HepG2 (cell line): ENCODE data around the gene ASCL2. TPM values are rescaled to one million over a fixed set of nuclear protein-coding genes. Genes with fewer than 3 reads are reported as not detected.

Experiments
- ATAC-seq: fragments of 200-7000 bp; cut with Tn5 transposase; 3 replicates; pipeline ENCODE4 v1.9.1; 2020; ENCODE audit warnings: mild to moderate bottlenecking, moderate library complexity
- BruUV-seq: library from RNA; stranded (reverse); fragments of 400-500 nt; replicated peaks from 2 replicates; lab custom pipeline; 2021; lab: Mats Ljungman, UMichigan
- CTCF ChIA-PET: fragments of 300-600 bp; formaldehyde crosslinking; extraction: SDS; loops from one replicate; lab custom pipeline; 2021; ENCODE audit warnings: low total read pairs, inconsistent platforms, low intra/inter-chr PET ratio; lab: Yijun Ruan, JAX
- POLR2A ChIA-PET: fragments of 350-600 bp; sonication (Branson Sonifier 250); formaldehyde crosslinking; loops from one replicate; lab custom pipeline; 2020; ENCODE audit warnings: antibody characterized with exemption, inconsistent platforms; lab: Yijun Ruan, JAX
- DNase-seq: peaks from one replicate; pipeline ENCODE4 v3.0.0-alpha.2; 2015; ENCODE audit warnings: low spot score
- FAIRE-seq: peaks from 3 replicates; lab custom pipeline; 2011; peaks lifted over from hg19 to GRCh38; lab: Jason Lieb, UNC
- H2AFZ ChIP-seq: one replicate; pipeline ENCODE4 v1.6.1; 2011; ENCODE audit warnings: low read length, inconsistent platforms
- H3K27ac ChIP-seq: fragments of 300-600 bp; 3 replicates; pipeline ENCODE4 v1.8.0; 2011; ENCODE audit warnings: mixed run types, mild to moderate bottlenecking, mixed read lengths, low read length, inconsistent platforms; ENCODE audit not compliant: insufficient read depth; ENCODE audit errors: extremely low read length
- H3K27me3 ChIP-seq, 2 experiments: fragments of 200-600 bp in 1 of 2; 2 replicates in 1 of 2; 3 replicates in 1 of 2; pipeline versions ENCODE4 v1.6.0 to v1.8.0; 2011; ENCODE audit warnings: low read length in 2 of 2, mild to moderate bottlenecking in 2 of 2, moderate library complexity in 2 of 2, inconsistent platforms in 1 of 2; ENCODE audit not compliant: insufficient read depth in 2 of 2, control insufficient read depth in 1 of 2
- H3K36me3 ChIP-seq, 2 experiments: fragments of 200-600 bp in 1 of 2; replicated peaks in 1 of 2; 2 replicates in 1 of 2; 3 replicates in 1 of 2; pipeline versions ENCODE4 v1.5.1 to v1.8.0; 2011; ENCODE audit warnings: low read length in 2 of 2, inconsistent platforms in 1 of 2; ENCODE audit not compliant: insufficient read depth in 2 of 2, control insufficient read depth in 1 of 2
- H3K4me1 ChIP-seq: 2 replicates; pipeline ENCODE4 v1.5.1; 2012; ENCODE audit warnings: low read length, inconsistent platforms; ENCODE audit not compliant: insufficient read depth
- H3K4me2 ChIP-seq: 2 replicates; pipeline ENCODE4 v1.6.0; 2011; ENCODE audit warnings: low read depth, low read length, inconsistent platforms
- H3K4me3 ChIP-seq, 3 experiments: fragments of 200-600 bp in 1 of 3; sonication (generic), shearing (Covaris generic) in 1 of 3; replicated peaks in 1 of 3; 2 replicates each; pipeline ENCODE4 v1.5.1; 2011 to 2016; ENCODE audit warnings: low read length in 3 of 3, inconsistent platforms in 2 of 3, low read depth in 2 of 3, mild to moderate bottlenecking in 2 of 3, control low read depth in 1 of 3, mixed read lengths in 1 of 3; ENCODE audit not compliant: insufficient read depth in 1 of 3
- H3K79me2 ChIP-seq: one replicate; pipeline ENCODE4 v1.6.1; 2011; ENCODE audit warnings: low read length, inconsistent platforms; ENCODE audit not compliant: insufficient read depth
- H3K9ac ChIP-seq: 2 replicates; pipeline ENCODE4 v1.6.0; 2011; ENCODE audit warnings: mild to moderate bottlenecking, low read depth, low read length, inconsistent platforms; ENCODE audit not compliant: insufficient read depth
- H3K9me3 ChIP-seq: 2 replicates; pipeline ENCODE4 v1.5.1; 2012; ENCODE audit warnings: mild to moderate bottlenecking, low read length
- H4K20me1 ChIP-seq: 2 replicates; pipeline ENCODE4 v1.6.0; 2011; ENCODE audit warnings: inconsistent platforms, mild to moderate bottlenecking, low read length, moderate library complexity; ENCODE audit not compliant: insufficient read depth
- TP53 ChIP-seq: sonication (generic); formaldehyde crosslinking; conservative IDR thresholded peaks from 2 replicates; pipeline ENCODE4 v1.4.0; 2020; ENCODE audit warnings: missing genetic modification reagents
- ZNF629 ChIP-seq: sonication (generic); formaldehyde crosslinking; conservative IDR thresholded peaks from 2 replicates; pipeline ENCODE4 v1.5.0; 2020; ENCODE audit warnings: missing genetic modification reagents
- ZSCAN21 ChIP-seq: sonication (generic); formaldehyde crosslinking; IDR thresholded peaks from 2 replicates; pipeline ENCODE4 v1.8.0; 2022; ENCODE audit warnings: mild to moderate bottlenecking, missing genetic modification reagents, moderate library complexity, borderline replicate concordance
- whole genome bisulfite sequencing: methylation state at CpG from one replicate; pipeline ENCODE4 v1.1.6; 2017; ENCODE audit warnings: low lambda C conversion rate; 5-methylcytosine and 5-hydroxymethylcytosine counted together
- in situ Hi-C: cut with HindIII; loops from 2 replicates; pipeline ENCODE4 v1.10.0; 2017; ENCODE audit warnings: low pct_unique_long_range_greater_than_20kb; ENCODE audit not compliant: extremely low pct_ligation_motif_present
- intact Hi-C: fragments of 100-400 bp; cut with micrococcal nuclease; formaldehyde crosslinking; loops from one replicate; pipeline ENCODE4 v1.10.0; 2022; ENCODE audit not compliant: unreplicated experiment
- polyA plus RNA-seq, 8 experiments: library from polyadenylated mRNA; depleted of rRNA in 3 of 8; stranded (reverse) in 7 of 8; unstranded in 1 of 8; fragments of >200 nt; fragmentation: Illumina TruSeq in 4 of 8; extraction: Trizol in 4 of 8; gene quantifications; 2 replicates each; pipeline versions ENCODE4 v1.2.1 to v1.2.3, GENCODE V29; 2011 to 2016; ENCODE audit warnings: low read depth in 4 of 8, missing spikeins in 1 of 8, mixed read lengths in 1 of 8; ENCODE audit not compliant: insufficient read depth in 1 of 8
- total RNA-seq, 5 experiments: library from RNA; depleted of rRNA; stranded (reverse); fragments of >200 nt; fragmentation: Illumina TruSeq; extraction: Trizol; gene quantifications; 2 replicates each; pipeline ENCODE4 v1.2.3, GENCODE V29; 2016; ENCODE audit warnings: low read depth in 1 of 5
- TF ChIP-seq, protein P1 (sequence below): sonication (generic); formaldehyde crosslinking; IDR thresholded peaks from 2 replicates; pipeline ENCODE4 v1.4.0; 2020; ENCODE audit warnings: missing genetic modification reagents, low read depth, mild to moderate bottlenecking, borderline replicate concordance

Gene ASCL2
- total and polyA plus RNA-seq, 2 of the 13 experiments (the other 11 are each of a cell fraction or from before 2014, with no cell fraction given), result 0.07 TPM; not detected in 1

DNA sequence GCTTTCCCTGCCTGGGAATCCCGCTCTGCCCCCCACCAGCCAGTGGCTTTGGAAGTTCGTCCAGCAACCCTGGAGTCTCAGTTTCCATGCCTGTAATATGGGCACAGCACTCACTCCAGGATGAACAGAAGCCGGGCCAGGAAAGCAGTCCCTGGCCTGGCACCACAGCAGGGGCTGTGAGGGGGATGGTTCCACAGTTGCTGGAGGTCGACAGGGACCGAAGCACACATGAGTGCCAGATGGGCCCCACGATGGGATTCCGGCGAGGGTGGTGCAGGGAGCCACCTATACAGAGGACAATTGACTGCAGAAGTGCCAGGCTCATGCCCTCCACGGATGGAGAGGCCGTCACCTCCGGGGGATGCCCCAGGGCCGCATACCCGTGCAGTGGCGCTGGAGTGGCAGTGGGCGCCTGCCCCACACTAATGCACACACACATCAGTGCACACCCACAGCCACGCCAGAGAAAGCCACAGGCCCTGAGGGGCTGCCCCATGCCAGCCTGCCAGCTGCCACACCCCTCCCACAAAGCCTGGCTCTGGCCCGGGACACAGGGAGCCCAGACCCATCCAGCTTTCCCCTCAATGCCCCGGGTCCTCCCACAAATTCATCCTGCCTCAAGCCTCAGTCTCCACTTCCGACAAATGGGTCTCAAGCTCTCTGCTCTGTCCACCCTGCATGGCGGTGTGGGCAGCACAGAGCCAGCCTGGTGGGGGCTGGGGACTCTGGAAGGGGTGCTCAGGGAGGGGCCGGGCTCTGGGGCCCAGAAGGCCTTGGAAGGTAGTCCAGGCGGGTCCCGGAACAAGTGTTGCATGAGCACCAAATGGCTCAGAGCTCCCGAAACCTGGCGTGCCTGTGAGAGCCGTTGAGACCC lies 9.7 kb downstream of the ASCL2 start:
- no peaks in the 10 kb centered on the region for H3K36me3 ChIP-seq
- ChIA-PET CTCF (no interaction called here), POLR2A (interaction anchor here (1.0 kb wide), 1 partner anchor 49 kb away, joined by 3 read pairs; no protein-coding TSS in a partner anchor)
- H3K4me1 ChIP-seq, result no peaks in the 10 kb centered on the region
- no peak overlapping the region for H2AFZ ChIP-seq
- WGBS, result 47% methylated on average over 6 of the region's 26 CpGs
- no peaks in the 10 kb centered on the region for H3K9me3 ChIP-seq
- intact Hi-C loops (loop anchor here (10.0 kb wide), 1 partner anchor 46 kb away; no protein-coding TSS in a partner anchor), in situ Hi-C loops (no loop called here)
- H3K9ac ChIP-seq, result no peak overlapping the region
- H3K4me3 ChIP-seq, result no peak overlapping the region
- ATAC-seq (no peak), DNase-seq (no peak), FAIRE-seq (no peak)
- H3K27me3 ChIP-seq, result peaks cover 10 to 80% of the 10 kb centered on the region in 2 experiments
- H3K4me2 ChIP-seq, result no peak overlapping the region
- H4K20me1 ChIP-seq, result no peaks in the 10 kb centered on the region
- H3K27ac ChIP-seq, result no peak overlapping the region
- no peaks in the 10 kb centered on the region for H3K79me2 ChIP-seq
- TF ChIP-seq ZSCAN21, result no peak
- peak; percentile 71 for TF ChIP-seq ZNF629
- BruUV-seq, result no TSS peak

- FAIRE-seq, result no peak
- in situ Hi-C loops, result no loop called here
Observed at GRCh38 chr11:2259897-2260451, 10.4 kb downstream of the ASCL2 start.

More at GRCh38 chr11:2259897-2260451, 10.4 kb downstream of the ASCL2 start:
- no TSS peak for BruUV-seq
- H3K79me2 ChIP-seq, result no peaks in the 10 kb centered on the region
- no peak for DNase-seq
- H3K27ac ChIP-seq, result no peak overlapping the region
- no peak for ATAC-seq
- no peak overlapping the region for H2AFZ ChIP-seq
- no peaks in the 10 kb centered on the region for H3K36me3 ChIP-seq
- no peaks in the 10 kb centered on the region for H4K20me1 ChIP-seq
- H3K4me1 ChIP-seq, result no peaks in the 10 kb centered on the region
- ChIA-PET POLR2A (no interaction called here), CTCF (no interaction called here)
- TF ChIP-seq TP53, result no peak
- TF ChIP-seq, protein P1, sequence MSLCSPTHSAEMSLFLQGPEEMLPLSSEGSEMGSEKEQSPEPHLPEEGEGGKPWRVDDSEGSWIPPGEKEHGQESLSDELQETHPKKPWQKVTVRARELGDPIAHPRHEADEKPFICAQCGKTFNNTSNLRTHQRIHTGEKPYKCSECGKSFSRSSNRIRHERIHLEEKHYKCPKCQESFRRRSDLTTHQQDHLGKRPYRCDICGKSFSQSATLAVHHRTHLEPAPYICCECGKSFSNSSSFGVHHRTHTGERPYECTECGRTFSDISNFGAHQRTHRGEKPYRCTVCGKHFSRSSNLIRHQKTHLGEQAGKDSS (CRISPR knock-in tag), result no peak
- no peak overlapping the region for H3K4me3 ChIP-seq
- no peak overlapping the region for H3K9ac ChIP-seq
- no peaks in the 10 kb centered on the region for H3K9me3 ChIP-seq
- peaks cover 10 to 80% of the 10 kb centered on the region in 2 experiments for H3K27me3 ChIP-seq
- intact Hi-C loops, result loop anchor here (10.0 kb wide), 1 partner anchor 45 kb away; no protein-coding TSS in a partner anchor
- 46% methylated on average over 5 of the region's 12 CpGs for WGBS
- no peak overlapping the region for H3K4me2 ChIP-seq
